LHCN-M2 (cell line): ENCODE measurements around the gene PDZD2. TPM values are rescaled to one million over a fixed set of nuclear protein-coding genes. Genes with fewer than 3 reads are reported as not detected.
A peak's percentile ranks its signal among the peaks of the same experiment; 100 is the strongest.

ENCODE experiments used
- DNase-seq: peaks from one replicate; pipeline ENCODE4 v3.0.0-alpha.2; 2012; ENCODE audit warnings: low read depth
- total RNA-seq: library from RNA; depleted of rRNA; stranded (reverse); fragments of >200 nt; gene quantifications from 2 replicates; pipeline ENCODE4 v1.2.3, GENCODE V29; 2014

Gene PDZD2
- total RNA-seq, 1 experiment from 2014 or later, result not detected

DNA sequence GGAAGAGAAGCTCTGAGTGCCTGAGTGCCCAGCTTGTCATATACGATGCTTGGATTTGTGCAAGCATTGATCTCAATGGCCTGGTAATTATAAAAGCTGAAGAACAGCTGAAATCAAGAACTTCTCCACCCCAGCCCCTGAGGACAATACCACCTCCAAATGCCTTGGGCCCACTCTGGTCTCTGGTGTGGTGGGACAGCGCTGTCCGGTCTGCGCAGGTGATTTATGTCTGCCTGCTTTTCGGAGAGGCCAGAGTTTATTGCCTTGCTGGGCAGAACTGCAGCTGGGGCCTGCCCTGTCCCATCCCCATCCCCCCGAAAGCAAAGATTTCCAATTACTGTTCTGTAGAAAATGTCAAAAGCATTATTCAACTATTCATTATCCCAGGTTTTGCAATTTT lies 1.1 kb upstream of the PDZD2 start:
- no peak for DNase-seq

DNA sequence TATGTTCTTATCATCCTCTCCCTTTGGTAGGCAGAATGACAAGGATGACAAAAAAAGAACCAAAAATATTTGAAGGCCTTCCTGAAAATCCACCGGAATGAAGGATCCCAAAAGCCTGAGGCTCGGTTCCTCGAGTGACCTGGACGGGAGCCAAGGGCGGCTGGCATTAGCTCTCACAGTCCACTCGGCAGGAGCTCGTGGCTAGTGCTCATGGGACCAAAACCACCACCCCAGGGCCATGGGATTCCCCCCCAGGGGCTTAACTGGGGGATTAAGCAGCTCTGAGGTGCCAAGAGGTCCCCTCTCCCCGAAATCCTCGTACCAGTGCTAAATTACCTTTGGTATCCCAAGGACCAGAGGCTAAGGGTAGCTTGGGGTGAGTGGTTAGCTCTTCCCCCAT lies 586 bp upstream of the PDZD2 start:
- no peak for DNase-seq

DNA sequence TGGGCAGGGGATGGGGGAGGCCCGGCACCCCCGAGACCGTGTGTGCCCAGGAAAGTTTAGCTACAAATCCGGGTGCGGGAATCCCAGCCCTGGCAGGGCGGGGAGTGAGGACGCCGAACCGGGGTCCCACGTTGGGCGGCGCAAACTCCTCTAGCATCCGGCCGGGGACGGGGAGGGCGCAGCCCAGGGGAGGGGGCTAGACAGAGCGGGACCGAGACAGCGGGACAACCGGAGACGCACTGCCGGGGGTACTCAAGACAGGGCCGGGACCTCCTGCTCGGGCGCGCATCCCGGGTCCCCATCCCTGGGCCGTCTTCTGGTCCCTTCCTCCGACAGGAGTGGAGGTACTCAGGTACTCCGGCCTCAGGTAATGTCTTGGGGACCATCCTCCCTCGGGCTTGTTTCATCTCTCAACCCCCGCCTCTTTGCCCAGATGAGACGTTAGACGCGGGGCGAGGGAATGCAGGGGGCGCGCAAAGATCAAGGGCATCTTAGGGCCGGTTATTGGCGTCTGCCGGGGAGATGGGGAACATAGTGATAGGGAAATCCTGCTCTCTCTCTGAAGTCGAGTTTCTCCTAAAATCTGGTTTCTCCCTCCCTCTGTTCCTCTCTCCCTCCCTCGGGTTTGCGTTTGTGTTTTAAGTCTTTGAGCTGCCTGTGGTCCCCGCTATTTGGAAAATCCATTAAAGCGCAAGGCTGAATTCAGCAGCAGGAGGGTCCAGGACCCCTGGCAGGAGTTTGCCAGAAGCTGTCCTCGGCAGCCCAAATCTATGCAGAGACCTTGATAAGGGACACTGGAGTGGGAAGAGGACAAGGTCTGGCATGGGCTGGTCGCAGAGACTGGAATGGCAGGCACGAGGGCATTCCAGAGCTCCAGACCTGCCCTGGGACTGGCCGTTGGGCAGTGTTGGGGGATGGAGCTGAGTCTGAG lies 815 bp downstream of the PDZD2 start:
- no peak for DNase-seq

DNA sequence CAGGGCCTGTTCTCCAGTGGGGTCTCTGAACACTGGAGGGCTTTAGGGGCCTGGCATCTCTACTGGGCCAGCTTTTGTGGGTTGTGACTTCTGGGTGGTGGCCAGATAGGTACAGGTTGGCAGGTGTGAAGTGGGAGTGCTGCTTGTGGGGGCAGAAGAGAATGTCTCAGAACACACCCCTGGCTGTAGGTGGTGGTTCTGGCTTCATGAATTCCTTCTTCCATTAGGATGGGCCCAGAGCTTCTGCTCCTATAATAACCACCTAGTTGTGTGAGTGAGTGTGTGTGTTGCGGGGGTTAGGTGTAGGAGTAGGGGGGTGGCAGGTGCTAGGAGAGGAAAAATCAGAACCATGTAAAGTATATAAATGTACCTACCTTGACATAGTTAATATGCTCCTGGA lies 1.6 kb downstream of the PDZD2 start:
- no peak for DNase-seq

DNA sequence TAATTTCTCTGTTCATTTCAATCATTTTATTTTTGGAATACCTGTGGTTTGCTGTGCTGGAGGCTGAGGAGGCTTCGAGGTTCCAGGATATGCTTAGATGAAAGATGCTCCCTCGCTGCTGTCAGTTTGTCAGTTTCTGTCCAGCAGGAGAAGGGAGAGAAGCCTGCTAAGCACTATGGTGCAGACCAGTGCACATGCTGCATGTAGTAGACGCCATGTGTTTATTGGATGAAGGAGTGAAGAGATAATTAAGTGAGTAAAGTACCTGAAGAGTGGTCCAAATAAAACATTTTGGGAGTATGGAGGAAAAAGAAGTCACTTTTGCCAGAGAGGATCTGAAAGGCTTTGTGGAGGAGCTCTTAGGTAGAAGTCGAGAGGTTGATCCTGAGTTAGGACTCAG lies 2.1 kb downstream of the PDZD2 start:
- DNase-seq, result no peak

DNA sequence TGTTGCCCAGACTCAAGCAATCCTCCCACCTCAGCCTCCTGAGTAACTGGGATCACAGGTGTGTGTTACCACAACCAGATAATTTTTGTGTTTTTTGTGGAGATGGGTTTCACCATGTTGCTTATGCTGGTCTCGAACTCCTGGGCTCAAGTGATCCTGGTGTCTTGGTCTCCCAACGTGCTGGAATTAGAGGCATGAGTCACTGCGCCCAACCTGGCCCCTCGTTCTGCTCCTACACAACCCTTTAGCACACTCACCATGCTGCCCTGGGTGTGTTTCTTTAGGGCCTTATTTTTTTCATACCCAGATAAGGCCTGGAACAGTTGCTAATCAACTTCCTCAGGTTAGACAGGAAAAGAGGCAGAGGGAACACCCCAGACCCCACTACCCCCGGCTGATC lies 2.6 kb downstream of the PDZD2 start:
- DNase-seq, result no peak

DNA sequence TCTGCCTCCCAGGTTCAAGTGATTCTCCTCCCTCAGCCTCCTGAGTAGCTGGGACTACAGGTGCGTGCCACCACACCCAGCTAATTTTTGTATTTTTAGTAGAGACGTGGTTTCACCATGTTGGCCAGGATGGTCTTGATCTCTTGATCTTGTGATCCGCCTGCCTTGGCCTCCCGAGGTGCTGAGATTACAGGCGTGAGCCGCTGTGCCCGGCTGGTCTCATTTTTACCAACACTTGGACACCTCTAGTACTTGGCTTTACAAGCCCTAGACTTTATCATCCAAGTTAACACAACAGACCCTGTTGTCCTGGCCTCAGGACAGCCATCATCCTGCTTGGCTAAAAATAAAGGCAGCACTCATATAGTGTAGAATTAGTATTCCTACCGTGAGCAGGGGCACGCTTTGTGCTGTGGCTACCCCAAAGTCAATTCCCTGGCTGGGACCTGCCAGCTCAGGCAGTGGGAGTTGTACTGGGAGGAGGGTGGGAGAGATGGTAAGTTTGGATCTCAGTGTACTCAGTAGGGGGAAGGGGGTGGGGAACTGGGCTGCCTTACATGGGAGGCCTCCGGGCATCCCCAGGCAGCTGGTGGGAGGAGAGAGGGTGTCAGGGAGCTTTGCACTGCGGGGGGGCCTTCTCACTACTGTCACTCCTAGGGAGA lies 6.6 kb downstream of the PDZD2 start:
- DNase-seq, result no peak

DNA sequence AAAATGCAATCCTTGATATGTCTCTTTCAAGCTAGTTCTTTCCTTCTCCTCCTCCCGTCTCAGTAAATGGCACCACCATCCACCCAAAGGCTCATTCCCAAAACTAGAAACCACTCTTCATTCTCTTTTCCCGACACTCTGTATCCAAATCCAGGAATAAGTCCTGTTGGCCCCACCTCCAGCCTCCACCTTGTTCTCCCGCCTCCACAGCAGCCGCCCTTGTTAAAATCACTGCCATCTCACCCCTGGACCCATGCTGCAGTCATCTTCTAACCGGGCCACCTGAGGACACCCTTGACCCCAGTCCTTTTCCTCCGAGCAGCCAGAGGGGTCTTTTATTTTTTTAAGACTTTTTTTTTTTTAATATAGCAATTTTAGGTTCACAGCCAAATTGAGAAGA lies 9.4 kb downstream of the PDZD2 start:
- DNase-seq, result no peak

DNA sequence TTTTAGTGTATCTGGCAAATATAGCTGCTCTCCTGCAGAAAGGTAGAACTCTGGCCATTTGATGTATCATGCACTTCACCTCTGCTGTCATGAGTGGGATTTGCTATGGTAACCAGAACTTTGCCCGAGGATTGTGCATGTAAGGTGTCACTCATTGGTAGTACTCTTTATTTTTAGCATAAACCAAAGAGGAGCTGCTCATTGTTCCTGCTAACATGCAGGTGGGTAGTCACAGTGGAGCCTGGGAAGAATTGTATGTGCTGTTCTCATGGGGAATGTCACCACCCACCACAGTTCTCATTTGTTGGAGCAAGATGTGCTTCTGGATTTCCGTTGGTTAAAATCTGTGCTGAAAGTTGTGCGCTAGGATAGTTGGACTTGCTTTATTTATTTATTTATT lies 12.3 kb downstream of the PDZD2 start:
- DNase-seq, result no peak

DNA sequence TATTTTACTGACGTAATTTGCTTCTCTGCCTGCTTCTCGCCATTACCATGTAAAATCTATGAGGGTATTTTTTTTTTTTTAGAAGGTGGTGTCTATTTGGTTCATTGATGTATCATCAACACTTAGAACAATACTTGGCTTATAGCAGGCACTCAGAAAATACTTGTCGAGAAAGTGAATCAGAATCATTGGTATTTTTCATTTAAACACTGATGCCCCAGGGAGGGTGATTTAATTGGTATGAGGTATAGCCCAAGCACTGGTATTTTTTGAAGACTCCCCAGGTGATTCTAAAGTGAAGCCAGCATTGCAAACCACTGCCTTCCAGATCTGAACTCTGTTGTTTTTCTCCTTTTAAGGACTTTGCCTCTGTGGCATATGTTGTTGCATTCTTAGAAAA lies 16.6 kb downstream of the PDZD2 start:
- DNase-seq, result no peak

DNA sequence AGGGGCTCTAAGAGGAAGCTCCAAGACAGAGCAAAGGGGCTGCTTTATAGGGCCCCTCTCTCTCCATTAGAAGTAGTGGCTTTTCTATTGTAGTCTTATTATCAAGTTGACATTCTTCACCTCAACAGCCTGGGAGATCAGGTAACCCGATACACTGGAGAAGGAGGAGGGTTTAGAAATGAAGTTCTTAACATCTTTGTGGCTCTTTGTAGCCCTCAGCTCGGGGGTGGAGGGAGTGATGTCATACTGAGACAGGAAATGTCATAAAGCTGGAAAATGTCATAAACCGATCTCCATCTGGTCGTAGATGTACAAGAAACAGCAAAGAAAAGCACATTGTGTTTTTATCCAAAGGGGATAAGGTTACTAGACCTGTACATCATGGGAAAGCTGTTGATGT lies 17.9 kb downstream of the PDZD2 start:
- no peak for DNase-seq

DNA sequence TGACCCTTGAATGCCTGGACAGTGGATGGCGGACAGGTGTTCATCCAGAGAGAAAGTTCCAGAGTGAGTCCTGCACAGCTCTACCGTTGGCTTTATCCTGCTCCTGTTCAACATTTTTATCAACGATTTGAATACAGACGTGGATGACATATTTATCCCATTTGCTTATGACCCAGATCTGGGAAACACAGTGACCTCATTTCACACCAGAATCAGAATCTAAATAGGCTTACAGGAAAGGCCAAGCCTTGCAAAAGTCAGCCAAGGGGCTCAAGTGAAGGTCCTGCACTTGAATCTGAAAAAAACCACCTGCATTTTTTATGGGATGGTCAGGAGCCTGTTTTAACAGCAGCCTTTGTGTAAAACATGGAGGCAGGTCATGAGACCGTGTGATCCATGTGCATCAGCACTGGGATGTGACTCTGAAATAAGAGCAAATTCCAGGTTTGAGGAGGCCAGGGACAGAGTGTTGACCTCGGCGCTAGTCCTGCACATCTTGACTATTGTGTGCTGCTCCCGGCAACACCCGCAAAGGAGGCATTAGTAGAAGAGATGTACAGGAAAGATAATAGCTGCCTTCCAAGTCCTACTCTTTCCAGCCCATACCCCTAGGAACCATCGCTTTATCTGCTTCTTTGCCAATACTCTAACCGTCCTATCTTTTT lies 18.5 kb downstream of the PDZD2 start:
- no peak for DNase-seq

DNA sequence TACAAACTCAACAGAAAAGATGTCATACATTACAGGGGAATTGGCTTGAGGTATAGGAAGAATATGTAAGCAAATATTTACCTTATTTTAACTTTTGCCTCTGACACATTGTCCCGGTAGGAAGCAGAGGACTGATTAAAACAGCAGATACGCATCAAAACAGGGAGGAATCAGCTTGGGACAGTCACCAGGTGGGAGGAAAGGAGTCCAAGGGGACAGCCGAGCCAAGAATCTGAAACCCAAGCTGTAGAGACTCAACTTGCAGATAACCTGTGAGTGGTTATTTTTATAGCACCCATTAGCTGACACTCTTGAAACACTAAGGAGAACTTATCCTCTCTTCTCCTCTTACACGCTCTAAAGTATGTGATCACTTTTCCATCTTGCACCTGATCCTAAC lies 22.3 kb downstream of the PDZD2 start:
- no peak for DNase-seq

DNA sequence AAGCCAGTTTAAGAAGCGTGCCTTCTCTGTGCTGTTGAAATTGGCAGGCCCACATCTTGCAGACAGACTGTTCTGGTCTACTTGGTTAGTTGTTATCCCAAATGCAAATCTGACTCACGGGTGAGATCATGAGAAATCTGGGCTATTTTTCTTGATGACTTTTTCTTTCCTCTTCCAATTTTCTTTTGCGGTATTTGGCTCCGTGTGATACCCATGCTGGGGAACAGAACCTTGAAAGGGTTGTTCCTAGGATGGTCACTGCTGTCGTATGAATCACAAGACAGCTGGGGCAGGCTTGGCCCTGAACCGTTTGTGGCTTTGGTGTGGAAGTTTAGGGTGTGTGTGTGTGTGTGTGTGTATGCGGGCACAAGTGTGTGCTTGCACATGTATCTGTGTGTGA lies 24.6 kb downstream of the PDZD2 start:
- DNase-seq, result peak; percentile 69

DNA sequence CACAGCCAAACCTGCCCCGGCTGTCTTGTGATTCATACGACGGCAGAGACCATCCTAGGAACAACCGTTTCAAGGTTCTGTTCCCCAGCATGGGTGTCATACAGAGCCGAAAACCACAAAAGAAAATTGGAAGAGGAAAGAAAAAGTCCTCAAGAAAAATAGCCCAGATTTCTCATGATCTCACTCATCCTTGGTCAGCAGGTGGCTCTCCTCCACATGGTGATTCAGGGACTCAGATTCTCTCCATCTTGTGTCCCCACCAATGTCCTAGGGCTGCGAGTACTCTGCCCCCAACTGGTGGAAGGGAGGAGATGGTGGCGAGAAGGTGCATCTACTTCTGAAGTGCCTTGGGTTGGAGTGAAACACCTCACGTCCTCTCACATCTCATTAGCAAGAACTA lies 25.6 kb downstream of the PDZD2 start:
- DNase-seq, result peak; percentile 45

DNA sequence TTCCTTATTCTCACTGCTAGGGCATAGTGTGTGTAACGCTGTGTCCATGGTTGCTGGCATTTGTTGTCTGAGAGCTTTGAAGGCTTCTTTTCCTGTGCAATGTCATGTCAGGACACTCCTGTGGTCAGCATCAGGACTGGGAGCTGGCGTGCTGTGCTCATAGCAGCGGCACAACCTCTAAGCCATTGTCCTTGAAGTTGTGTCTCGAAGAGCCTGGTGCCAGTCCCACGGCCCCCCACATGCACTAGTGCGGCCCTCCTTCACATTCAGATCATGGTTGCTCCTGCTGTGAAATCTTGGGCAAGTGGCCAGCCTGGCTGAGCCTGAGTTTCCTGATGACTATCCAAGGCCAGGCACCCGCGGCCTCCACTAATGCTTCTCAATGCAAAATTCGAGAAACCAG lies 32.4 kb downstream of the PDZD2 start:
- DNase-seq, result no peak

DNA sequence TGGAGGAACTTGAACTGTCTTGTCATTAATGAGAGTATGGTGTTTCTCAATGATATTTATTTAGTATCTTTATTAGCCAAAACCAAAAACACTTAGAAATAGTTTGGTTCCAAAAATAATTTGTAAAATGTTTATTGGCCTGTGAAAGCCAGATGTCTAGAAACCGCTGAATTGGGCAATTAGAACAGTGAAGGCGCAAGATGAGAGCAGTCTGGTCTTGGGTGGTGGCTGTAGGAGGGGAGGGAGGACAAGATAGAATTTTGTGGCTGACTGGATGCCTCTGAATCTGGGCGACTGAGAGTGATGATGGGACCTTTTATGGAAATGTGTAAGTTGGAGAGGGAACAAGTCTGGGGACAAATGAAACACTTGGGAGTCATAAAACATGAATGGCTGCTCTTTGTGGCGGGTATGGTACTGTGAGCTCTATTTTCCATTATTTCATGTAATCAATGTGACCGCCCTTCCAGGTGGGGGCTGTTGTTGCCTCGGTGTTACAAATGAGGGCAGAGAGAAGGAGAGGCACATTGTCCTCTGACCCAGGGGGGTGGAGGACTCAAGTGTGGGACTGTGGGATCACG lies 35.5 kb downstream of the PDZD2 start:
- no peak for DNase-seq

DNA sequence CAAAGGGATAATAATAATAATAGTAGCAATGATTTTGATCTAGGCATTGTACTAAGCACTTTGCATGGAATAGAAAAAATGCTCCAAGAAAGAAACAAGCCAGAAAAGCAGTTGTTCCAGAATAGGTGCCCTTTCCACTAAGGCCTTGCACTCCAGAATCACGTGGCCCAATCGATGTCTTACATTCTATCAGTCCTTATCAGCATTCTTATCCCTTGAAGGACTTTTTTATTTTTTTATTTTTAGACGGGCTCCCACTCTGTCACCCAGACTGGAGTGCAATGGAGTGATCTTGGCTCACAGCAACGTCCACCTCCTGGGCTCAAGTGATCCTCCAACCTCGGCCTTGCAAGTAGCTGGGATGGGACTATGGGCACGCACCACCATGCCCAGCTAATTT lies 36.5 kb downstream of the PDZD2 start:
- DNase-seq, result no peak

DNA sequence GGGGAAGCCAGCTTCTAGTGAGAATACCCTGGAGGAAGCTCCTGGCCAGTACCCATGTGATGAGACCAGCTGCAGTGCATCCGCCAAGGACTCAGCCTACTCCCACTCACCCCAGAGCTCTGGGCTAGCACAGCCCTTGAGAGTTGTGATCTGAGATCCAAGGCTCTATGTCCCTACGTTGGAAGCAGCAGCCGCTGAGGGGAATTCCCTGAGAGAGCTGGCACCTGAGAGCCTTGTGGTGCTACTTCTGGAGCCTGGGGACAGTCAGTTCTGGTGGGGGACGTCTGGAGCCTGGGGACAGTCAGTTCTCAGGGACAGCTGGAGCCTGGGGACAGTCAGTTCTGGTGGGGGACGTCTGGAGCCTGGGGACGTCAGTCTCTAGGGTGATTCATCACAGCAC lies 39.2 kb downstream of the PDZD2 start:
- no peak for DNase-seq

DNA sequence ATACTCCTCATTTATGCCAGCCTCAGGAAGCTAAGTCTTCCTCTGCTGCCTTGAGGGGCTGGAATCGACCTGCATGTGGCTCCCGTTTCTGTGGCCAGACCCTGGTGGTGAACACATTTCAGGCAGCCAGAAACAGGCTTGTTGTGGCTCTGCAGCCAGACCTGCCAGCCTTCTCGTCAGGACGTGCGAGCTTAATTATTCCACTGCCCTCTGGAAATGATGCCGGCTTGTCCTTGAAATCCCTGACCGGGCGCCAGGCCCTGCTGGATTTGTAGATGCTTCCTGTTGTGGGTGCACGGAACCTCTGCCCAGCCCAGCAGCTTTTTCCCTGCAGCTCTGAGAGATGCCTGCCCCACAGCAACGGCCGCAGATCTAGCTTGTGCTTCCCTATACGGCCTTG lies 41.6 kb downstream of the PDZD2 start:
- no peak for DNase-seq

DNA sequence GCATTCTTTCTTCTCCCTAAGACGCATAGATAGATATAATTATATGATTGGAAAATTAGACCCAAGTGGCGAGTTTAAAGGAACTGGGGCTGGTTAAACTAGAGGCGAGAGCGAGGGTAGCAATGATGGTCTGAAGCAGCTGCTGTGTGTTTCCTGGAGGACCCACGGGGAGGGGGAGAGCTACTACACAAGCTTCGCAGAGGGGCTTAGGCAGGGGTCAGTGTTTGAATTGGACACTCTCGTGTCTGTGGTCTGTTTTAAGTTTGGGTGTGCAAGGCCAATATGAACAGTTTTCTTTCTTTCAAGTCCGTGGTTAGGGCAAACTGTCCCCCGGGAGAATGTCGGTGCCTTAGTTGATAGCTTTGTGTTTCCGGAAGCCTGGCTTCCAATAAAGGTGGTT lies 43.1 kb downstream of the PDZD2 start:
- DNase-seq, result no peak

DNA sequence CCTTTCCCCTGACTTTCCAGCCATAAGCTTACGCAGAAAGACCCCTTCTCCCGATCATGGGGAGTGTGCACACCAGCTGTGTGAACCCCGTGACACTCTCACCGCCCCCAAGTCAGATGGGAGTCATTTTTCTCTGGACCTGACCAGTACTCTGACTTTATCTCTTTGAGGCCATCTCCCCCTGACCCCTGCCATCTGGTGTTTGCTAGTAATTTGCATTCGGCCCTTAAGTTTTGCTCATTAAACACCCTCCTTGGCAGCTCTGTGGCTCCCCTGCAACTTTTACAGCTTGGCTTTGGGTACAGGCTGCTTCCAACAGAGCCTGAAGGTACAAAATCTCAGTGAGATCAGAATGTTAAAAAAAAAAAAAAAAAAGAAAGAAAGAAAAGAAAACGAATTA lies 43.9 kb downstream of the PDZD2 start:
- no peak for DNase-seq
